Measurements from ENCODE around the gene ZFHX2.

ZFHX2 gene

GRCh38 chr14:23573384-23574015 is 21.9 kb upstream of the ZFHX2 start:
- no peak for DNase-seq

GRCh38 chr14:23572836-23573235 is 21.3 kb upstream of the ZFHX2 start:
- no peaks in the 10 kb centered on the region for H3K9me3 ChIP-seq (ENCODE audit: severe bottlenecking)
- peaks cover 5% of the 10 kb centered on the region for H3K27me3 ChIP-seq (ENCODE audit: insufficient read depth, low read depth, severe bottlenecking)
- H3K4me3 ChIP-seq (ENCODE audit: low read depth, low read length): no peak overlapping the region
- no peak for DNase-seq
- no peaks in the 10 kb centered on the region for H3K36me3 ChIP-seq
- no peak overlapping the region for H3K27ac ChIP-seq
- TF ChIP-seq CTCF (IDR thresholded peaks at IDR 0.05; ENCODE audit: low read depth, low read length): no peak

More at GRCh38 chr14:23573384-23574015, 21.9 kb upstream of the ZFHX2 start:
- Histone ChIP-seq H3K36me3 (no peaks in the 10 kb centered on the region), H3K4me3 (ENCODE audit: low read depth, low read length) (no peak overlapping the region), H3K9me3 (ENCODE audit: severe bottlenecking) (no peaks in the 10 kb centered on the region), H3K27me3 (ENCODE audit: insufficient read depth, low read depth, severe bottlenecking) (peaks cover 5% of the 10 kb centered on the region), H3K27ac (no peak overlapping the region)
- TF ChIP-seq CTCF (IDR thresholded peaks at IDR 0.05; ENCODE audit: low read depth, low read length): no peak

GRCh38 chr14:23572524-23572828 is 20.9 kb upstream of the ZFHX2 start:
- no peaks in the 10 kb centered on the region for H3K9me3 ChIP-seq (ENCODE audit: severe bottlenecking)
- no peak overlapping the region for H3K27ac ChIP-seq
- no peak overlapping the region for H3K4me3 ChIP-seq (ENCODE audit: low read depth, low read length)
- no peak for DNase-seq
- H3K27me3 ChIP-seq (ENCODE audit: insufficient read depth, low read depth, severe bottlenecking): peaks cover 3% of the 10 kb centered on the region
- H3K36me3 ChIP-seq: no peaks in the 10 kb centered on the region
- TF ChIP-seq CTCF (IDR thresholded peaks at IDR 0.05; ENCODE audit: low read depth, low read length): no peak

GRCh38 chr14:23571701-23572523 is 20.3 kb upstream of the ZFHX2 start:
- DNase-seq: no peak
- no peak for TF ChIP-seq CTCF (IDR thresholded peaks at IDR 0.05; ENCODE audit: low read depth, low read length)
- no peaks in the 10 kb centered on the region for H3K9me3 ChIP-seq (ENCODE audit: severe bottlenecking)
- no peaks in the 10 kb centered on the region for H3K27me3 ChIP-seq (ENCODE audit: insufficient read depth, low read depth, severe bottlenecking)
- no peak overlapping the region for H3K4me3 ChIP-seq (ENCODE audit: low read depth, low read length)
- no peaks in the 10 kb centered on the region for H3K36me3 ChIP-seq
- H3K27ac ChIP-seq: no peak overlapping the region

- Histone ChIP-seq H3K4me3 (ENCODE audit: low read depth, low read length) (no peak overlapping the region), H3K9me3 (ENCODE audit: severe bottlenecking) (no peaks in the 10 kb centered on the region), H3K36me3 (no peaks in the 10 kb centered on the region; the same call in 1 of the 2 replicates), H3K27me3 (ENCODE audit: insufficient read depth, low read depth, severe bottlenecking) (no peaks in the 10 kb centered on the region), H3K27ac (no peak overlapping the region)
- TF ChIP-seq CTCF (IDR thresholded peaks at IDR 0.05; ENCODE audit: low read depth, low read length): no peak
- no peak for DNase-seq
These were observed 19.4 kb upstream of the ZFHX2 start for GRCh38 chr14:23570806-23571483.
